K562 (cell line): ENCODE results near the gene PTPRR. TPM values are rescaled to one million over a fixed set of nuclear protein-coding genes. Genes with fewer than 3 reads are reported as not detected.

Source experiments
- ATAC-seq: fragments of 200-7000 bp; cut with Tn5 transposase; 3 replicates; pipeline ENCODE4 v1.9.1; 2020; ENCODE audit warnings: moderate library complexity
- BruUV-seq: library from RNA; stranded (reverse); fragments of 400-500 nt; replicated peaks from 2 replicates; lab custom pipeline; 2021; lab: Mats Ljungman, UMichigan
- CTCF ChIA-PET: fragments of 300-600 bp; formaldehyde crosslinking; extraction: SDS; loops from one replicate; lab custom pipeline; 2021; ENCODE audit warnings: low intra/inter-chr PET ratio; lab: Yijun Ruan, JAX
- POLR2A ChIA-PET: fragments of 300-600, 350-650 bp; sonication (Branson Sonifier 250); formaldehyde crosslinking; extraction: SDS; loops from one replicate; lab custom pipeline; 2021; ENCODE audit warnings: antibody characterized with exemption, inconsistent platforms; lab: Yijun Ruan, JAX
- DNase-seq, 4 experiments: peaks; one replicate each; pipeline versions ENCODE4 v3.0.0 to v3.0.0-alpha.2; 2011 to 2018; ENCODE audit warnings: low spot score in 3 of 4, mixed read lengths in 3 of 4; ENCODE audit errors: extremely low read depth in 1 of 4
- FAIRE-seq: peaks from 2 replicates; lab custom pipeline; 2011; peaks lifted over from hg19 to GRCh38; lab: Jason Lieb, UNC
- H2AFZ ChIP-seq: 2 replicates; pipeline ENCODE4 v1.6.0; 2011; ENCODE audit warnings: low read depth, low read length, control low read depth, inconsistent platforms
- H3K27ac ChIP-seq: fragments of 200-600 bp; 3 replicates; pipeline ENCODE4 v1.8.0; 2011; ENCODE audit warnings: low read depth, mild to moderate bottlenecking, control low read depth, inconsistent platforms, low read length, moderate library complexity, mixed read lengths; ENCODE audit errors: extremely low read depth
- H3K27me3 ChIP-seq, 2 experiments: fragments of 300-600 bp in 1 of 2; 2 replicates in 1 of 2; 3 replicates in 1 of 2; pipeline versions ENCODE4 v1.6.0 to v1.8.0; 2011; ENCODE audit warnings: inconsistent platforms in 2 of 2, low read length in 2 of 2, mild to moderate bottlenecking in 1 of 2, mixed read lengths in 1 of 2, moderate library complexity in 1 of 2; ENCODE audit not compliant: control insufficient read depth in 2 of 2, insufficient read depth in 2 of 2
- H3K36me3 ChIP-seq: fragments of 300-600 bp; 3 replicates; pipeline ENCODE4 v1.8.0; 2011; ENCODE audit warnings: mild to moderate bottlenecking, low read length, inconsistent platforms; ENCODE audit not compliant: control insufficient read depth, insufficient read depth
- H3K4me1 ChIP-seq, 2 experiments: fragments of 200-600 bp in 1 of 2; replicated peaks in 1 of 2; 2 replicates in 1 of 2; 3 replicates in 1 of 2; pipeline versions ENCODE4 v1.5.1 to v1.8.0; 2011; ENCODE audit warnings: inconsistent platforms in 2 of 2, low read length in 2 of 2, mild to moderate bottlenecking in 1 of 2, mixed read lengths in 1 of 2, moderate library complexity in 1 of 2; ENCODE audit not compliant: control insufficient read depth in 2 of 2, insufficient read depth in 2 of 2
- H3K4me2 ChIP-seq: 2 replicates; pipeline ENCODE4 v1.6.1; 2011; ENCODE audit warnings: low read length, control low read depth, inconsistent platforms, mixed read lengths; ENCODE audit not compliant: insufficient read depth
- H3K4me3 ChIP-seq: fragments of 200-600 bp; sonication (generic), shearing (Covaris generic); 2 replicates; pipeline ENCODE4 v1.5.1; 2016; ENCODE audit warnings: control low read depth, inconsistent platforms
- H3K79me2 ChIP-seq: fragments of 200-600 bp; 3 replicates; pipeline ENCODE4 v1.8.0; 2011; ENCODE audit warnings: low read length, inconsistent platforms; ENCODE audit not compliant: control insufficient read depth, insufficient read depth
- H3K9ac ChIP-seq, 2 experiments: 2 replicates each; pipeline versions ENCODE4 v1.6.0 to v1.6.1; 2011; ENCODE audit warnings: low read depth in 2 of 2, low read length in 2 of 2, control low read depth in 1 of 2, inconsistent platforms in 1 of 2, mild to moderate bottlenecking in 1 of 2, mixed read lengths in 1 of 2; ENCODE audit not compliant: insufficient read depth in 1 of 2
- H3K9me1 ChIP-seq: one replicate; pipeline ENCODE4 v1.6.0; 2011; ENCODE audit warnings: inconsistent platforms, mild to moderate bottlenecking, low read length, moderate library complexity; ENCODE audit not compliant: control insufficient read depth, insufficient read depth
- H3K9me3 ChIP-seq: replicated peaks from 2 replicates; pipeline ENCODE4 v1.5.1; 2011; ENCODE audit warnings: low read depth, low read length, inconsistent platforms; ENCODE audit not compliant: control insufficient read depth, insufficient read depth
- H4K20me1 ChIP-seq: replicated peaks from 2 replicates; pipeline ENCODE4 v1.6.1; 2011; ENCODE audit warnings: low read length, inconsistent platforms, mixed read lengths; ENCODE audit not compliant: control insufficient read depth, insufficient read depth
- CEBPG ChIP-seq, 3 experiments: fragments of 200-800 bp in 1 of 3; sonication (Bioruptor generic) in 1 of 3; sonication (generic) in 1 of 3; formaldehyde crosslinking in 1 of 3; IDR thresholded peaks in 2 of 3; conservative IDR thresholded peaks in 1 of 3; 2 replicates each; pipeline versions ENCODE4 v1.6.1 to v1.8.0; 2016 to 2022; ENCODE audit warnings: missing compliant biosample characterization in 2 of 3, missing genetic modification characterization in 2 of 3, mild to moderate bottlenecking in 1 of 3, missing genetic modification reagents in 1 of 3
- FOXK2 ChIP-seq, 2 experiments: fragments of 450-650 bp; IDR thresholded peaks in 1 of 2; conservative IDR thresholded peaks in 1 of 2; 2 replicates each; pipeline ENCODE4 v1.6.1; 2016; ENCODE audit warnings: low read depth in 2 of 2, mild to moderate bottlenecking in 1 of 2
- GABPB2 ChIP-seq: fragments of 250-450 bp; sonication (Bioruptor Pico); conservative IDR thresholded peaks from 2 replicates; pipeline ENCODE4 v1.5.1; 2021; ENCODE audit warnings: mild to moderate bottlenecking
- NFRKB ChIP-seq: fragments of 450-650 bp; IDR thresholded peaks from 2 replicates; pipeline ENCODE4 v1.6.1; 2016; ENCODE audit warnings: low read depth
- NR2C1 ChIP-seq, 2 experiments: fragments of 450-650 bp; IDR thresholded peaks; 2 replicates each; pipeline ENCODE4 v1.6.1; 2017; ENCODE audit warnings: mild to moderate bottlenecking in 2 of 2, antibody characterized with exemption in 1 of 2, inconsistent platforms in 1 of 2, missing compliant biosample characterization in 1 of 2, missing genetic modification characterization in 1 of 2
- PHF21A ChIP-seq: fragments of 450-650 bp; IDR thresholded peaks from 2 replicates; pipeline ENCODE4 v1.6.1; 2017; ENCODE audit warnings: low read depth, borderline replicate concordance
- TFE3 ChIP-seq: fragments of 450-650 bp; formaldehyde crosslinking; IDR thresholded peaks from 2 replicates; pipeline ENCODE4 v1.4.0; 2020; ENCODE audit warnings: mild to moderate bottlenecking, mixed read lengths
- THAP12 ChIP-seq: fragments of 250-450 bp; sonication (Bioruptor Pico); IDR thresholded peaks from 2 replicates; pipeline ENCODE4 v1.9.0; 2021; ENCODE audit warnings: mild to moderate bottlenecking, inconsistent platforms
- ZNF316 ChIP-seq: fragments of 450-650 bp; IDR thresholded peaks from 2 replicates; pipeline ENCODE4 v1.6.1; 2016
- ZNF324 ChIP-seq: fragments of 250-450 bp; sonication (Bioruptor Pico); IDR thresholded peaks from 2 replicates; pipeline ENCODE4 v1.4.0; 2020; ENCODE audit warnings: mild to moderate bottlenecking
- ZNF717 ChIP-seq: fragments of 250-450 bp; sonication (Bioruptor Pico); IDR thresholded peaks from 2 replicates; pipeline ENCODE4 v1.5.0; 2021
- WGBS: fragments of 100-300 bp; shearing (Covaris generic); methylation state at CpG from one replicate; pipeline ENCODE4 v1.1.6; 2016; ENCODE audit warnings: low coverage, mixed read lengths; ENCODE audit not compliant: insufficient coverage; ENCODE audit errors: missing lambda C conversion rate; 5-methylcytosine and 5-hydroxymethylcytosine counted together
- in situ Hi-C: fragments of 300-500 bp; cut with MboI; formaldehyde crosslinking; loops from 4 replicates; pipeline ENCODE4 v1.15.0; 2018; ENCODE audit warnings: inconsistent platforms, mixed read lengths
- intact Hi-C: fragments of 100-400 bp; cut with micrococcal nuclease; formaldehyde crosslinking; loops from 2 replicates; pipeline ENCODE4 v1.14.2; 2022
- polyA plus RNA-seq, 8 experiments: library from polyadenylated mRNA; depleted of rRNA in 4 of 8; stranded (reverse) in 5 of 8; unstranded in 3 of 8; fragments of >200 nt; fragmentation: Nextera tagmentation in 2 of 8; fragmentation: Illumina TruSeq in 1 of 8; extraction: Ambion mirVana in 2 of 8; extraction: Trizol in 1 of 8; gene quantifications; 2 replicates each; pipeline versions ENCODE4 v1.2.1 to v1.2.3, GENCODE V29; 2011 to 2014; ENCODE audit warnings: inconsistent platforms in 1 of 8, missing spikeins in 1 of 8
- total RNA-seq, 7 experiments: library from RNA; depleted of rRNA in 6 of 7; stranded (reverse); fragments of >200 nt in 6 of 7; fragmentation: Illumina TruSeq in 2 of 7; extraction: Trizol in 2 of 7; gene quantifications; 2 replicates each; pipeline versions ENCODE4 v1.2.1 to v1.2.3, GENCODE V29; 2011 to 2021; ENCODE audit warnings: low replicate concordance in 1 of 7

Gene PTPRR
- total and polyA plus RNA-seq, 9 of the 15 experiments (the other 6 are each of a cell fraction or from before 2014, with no cell fraction given) = 6.6 to 41.7 (median 12.3) TPM

- Histone ChIP-seq H2AFZ (no peak overlapping the region), H4K20me1 (no peaks in the 10 kb centered on the region), H3K4me2 (no peak overlapping the region), H3K9me1 (no peaks in the 10 kb centered on the region), H3K27me3 (no peaks in the 10 kb centered on the region), H3K9me3 (no peaks in the 10 kb centered on the region), H3K27ac (no peak overlapping the region), H3K79me2 (no peaks in the 10 kb centered on the region), H3K4me1 (no peaks in the 10 kb centered on the region; a peak in 1 of 5 replicates), H3K36me3 (no peaks in the 10 kb centered on the region), H3K4me3 (no peak overlapping the region), H3K9ac (no peak overlapping the region)
- ATAC-seq = no peak
- DNase-seq = no peak
- CTCF ChIA-PET = no interaction called here
- in situ Hi-C loops = loop anchor here (10.0 kb wide), 1 partner anchor 817 kb away; no protein-coding TSS in a partner anchor
- 48% methylated on average over 3 of the region's 3 CpGs for WGBS
- POLR2A ChIA-PET = no interaction called here
- TF ChIP-seq NR2C1 (IDR thresholded peaks at IDR 0.05) (peak; percentile 59; the same call in 1 of the 2 replicates), NR2C1 (tag; IDR thresholded peaks at IDR 0.05) (peak; percentile 63), ZNF717 (CRISPR knock-in tag) (no peak), NFRKB (no peak)
- intact Hi-C loops = no loop called here
- BruUV-seq = no TSS peak
- no peak for FAIRE-seq
Measured at GRCh38 chr12:70711831-70712230, 208.7 kb downstream of the PTPRR start.

GRCh38 chr12:70709022-70709421 lies 211.5 kb downstream of the PTPRR start:
- BruUV-seq = no TSS peak
- ATAC-seq = no peak
- no peaks in the 10 kb centered on the region for H3K79me2 ChIP-seq
- TF ChIP-seq FOXK2 (conservative IDR thresholded peaks at IDR 0.05 in 1 of 2, IDR thresholded peaks at IDR 0.05 in 1 of 2; ENCODE audit: low read depth in 2 of 2) (no peak), GABPB2 (CRISPR knock-in tag) (no peak), TFE3 (CRISPR knock-in tag) (peak; percentile 56), ZNF316 (no peak), THAP12 (CRISPR knock-in tag) (no peak), CEBPG (CRISPR knock-in tag; IDR thresholded peaks at IDR 0.05) (no peak), CEBPG (tag; conservative IDR thresholded peaks at IDR 0.05 in 1 of 2, IDR thresholded peaks at IDR 0.05 in 1 of 2) (no peak), ZNF324 (CRISPR knock-in tag) (peak; percentile 69), PHF21A (no peak)
- TF ChIP-seq, all 486 proteins: peak for 2
- H3K4me2 ChIP-seq = no peak overlapping the region
- intact Hi-C loops = loop anchor here (1.0 kb wide), 1 partner anchor 48 kb away; no protein-coding TSS in a partner anchor
- in situ Hi-C loops = no loop called here
- H3K27ac ChIP-seq = no peak overlapping the region
- no peak for DNase-seq
- no peaks in the 10 kb centered on the region; a peak in 2 of 5 replicates for H3K4me1 ChIP-seq
- no peak overlapping the region for H3K9ac ChIP-seq
- H3K4me3 ChIP-seq = no peak overlapping the region
- no peaks in the 10 kb centered on the region for H3K27me3 ChIP-seq
- no peak for FAIRE-seq
- CTCF ChIA-PET = no interaction called here
- H3K9me3 ChIP-seq = no peaks in the 10 kb centered on the region
- H4K20me1 ChIP-seq = no peaks in the 10 kb centered on the region
- WGBS = 50% methylated on average over 2 of the region's 2 CpGs
- H3K36me3 ChIP-seq = no peaks in the 10 kb centered on the region
- POLR2A ChIA-PET = interaction anchor here (1.0 kb wide), 1 partner anchor 804 kb away, joined by 3 read pairs; no protein-coding TSS in a partner anchor
- no peak overlapping the region for H2AFZ ChIP-seq
- no peaks in the 10 kb centered on the region for H3K9me1 ChIP-seq
